SU-DHL-6 (cell line): ENCODE results near the gene GRPEL1.

ENCODE experiments used
- H2AFZ ChIP-seq: fragments of 200-600 bp; sonication (generic); 2 replicates; pipeline ENCODE4 v1.6.1; 2014; ENCODE audit warnings: low read depth, mild to moderate bottlenecking, moderate library complexity, mixed read lengths, antibody characterized with exemption, low read length; ENCODE audit not compliant: severe bottlenecking
- H3F3A ChIP-seq: fragments of 200-600 bp; shearing (Covaris generic); 2 replicates; pipeline ENCODE4 v1.6.0; 2016; ENCODE audit warnings: antibody characterized with exemption, mild to moderate bottlenecking; ENCODE audit not compliant: insufficient read depth
- H3K27ac ChIP-seq: fragments of 200-600 bp; sonication (generic); 2 replicates; pipeline ENCODE4 v1.5.1; 2016; ENCODE audit warnings: low read depth, mild to moderate bottlenecking, low read length, moderate library complexity, mixed read lengths
- H3K27me3 ChIP-seq: fragments of 200-600 bp; sonication (generic), shearing (Covaris generic); 2 replicates; pipeline ENCODE4 v1.6.0; 2014; ENCODE audit warnings: mild to moderate bottlenecking, low read length
- H3K36me3 ChIP-seq: fragments of 200-600 bp; sonication (generic); 2 replicates; pipeline ENCODE4 v1.6.1; 2014; ENCODE audit warnings: mild to moderate bottlenecking, low read length, mixed read lengths
- H3K4me2 ChIP-seq: fragments of 300-600, 200-600 bp; shearing (Covaris generic), sonication (generic); 2 replicates; pipeline ENCODE4 v1.6.0; 2014; ENCODE audit warnings: low read length, low read depth, mild to moderate bottlenecking; ENCODE audit not compliant: poor library complexity, severe bottlenecking
- H3K4me3 ChIP-seq: fragments of 200-600 bp; sonication (generic); 2 replicates; pipeline ENCODE4 v1.5.1; 2014; ENCODE audit warnings: antibody characterized with exemption, low read length, mild to moderate bottlenecking, mixed read lengths; ENCODE audit not compliant: insufficient read depth, poor library complexity, severe bottlenecking
- H3K79me2 ChIP-seq: fragments of 200-600 bp; sonication (generic); 2 replicates; pipeline ENCODE4 v1.6.1; 2014; ENCODE audit warnings: mild to moderate bottlenecking, low read length, moderate library complexity; ENCODE audit not compliant: insufficient read depth
- H3K9ac ChIP-seq: fragments of 200-600 bp; sonication (generic); 2 replicates; pipeline ENCODE4 v1.7.0; 2014; ENCODE audit warnings: mild to moderate bottlenecking, low read length
- H3K9me2 ChIP-seq: fragments of 200-600 bp; sonication (generic); replicated peaks from 2 replicates; pipeline ENCODE4 v1.6.1; 2014; ENCODE audit warnings: low read length; ENCODE audit not compliant: insufficient read depth
- H3K9me3 ChIP-seq: fragments of 200-600 bp; sonication (generic); 2 replicates; pipeline ENCODE4 v1.6.1; 2014; ENCODE audit warnings: low read length, mixed read lengths; ENCODE audit not compliant: insufficient read depth
- H4K20me1 ChIP-seq: fragments of 200-600 bp; sonication (generic); 2 replicates; pipeline ENCODE4 v1.6.1; 2014; ENCODE audit warnings: low read depth, mild to moderate bottlenecking, antibody characterized with exemption, low read length, moderate library complexity, mixed read lengths
- EZH2phosphoT487 ChIP-seq: fragments of 200-600 bp; sonication (generic), shearing (Covaris generic); conservative IDR thresholded peaks from 2 replicates; pipeline ENCODE4 v1.6.1; 2018; ENCODE audit warnings: mild to moderate bottlenecking, antibody characterized with exemption, low read length, moderate library complexity, mixed read lengths
- TF ChIP-seq, protein P1 (sequence below): fragments of 200-600 bp; sonication (generic); IDR thresholded peaks from one replicate; pipeline ENCODE4 v1.5.1; 2017; ENCODE audit warnings: antibody characterized with exemption, mild to moderate bottlenecking, low read length, moderate library complexity; ENCODE audit not compliant: insufficient read depth, poor library complexity, severe bottlenecking

GRPEL1 gene

DNA sequence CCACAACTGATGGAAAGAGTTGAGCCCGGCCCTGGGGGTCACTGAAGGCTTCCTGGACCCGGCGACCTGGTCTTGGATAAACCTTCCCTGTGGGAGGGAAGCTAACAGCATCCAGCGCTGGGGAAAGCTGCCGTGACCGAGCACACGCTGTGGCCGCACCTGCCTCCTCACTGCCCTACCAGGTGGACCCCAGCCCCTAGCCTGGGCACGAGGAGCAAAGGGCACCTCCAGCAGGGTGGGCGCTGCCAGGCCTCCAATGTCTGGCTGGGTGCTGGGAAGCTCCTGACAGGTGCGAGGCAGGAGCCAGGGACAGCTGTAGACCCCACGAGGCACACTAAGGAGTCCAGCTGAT lies 16.7 kb downstream of the GRPEL1 start:
- Histone ChIP-seq H2AFZ (no peak overlapping the region), H3K9ac (no peak overlapping the region), H3K4me3 (no peak overlapping the region), H3K36me3 (no peaks in the 10 kb centered on the region), H3K9me2 (no peaks in the 10 kb centered on the region), H3K27ac (no peak overlapping the region), H4K20me1 (no peaks in the 10 kb centered on the region), H3K79me2 (peaks cover 32% of the 10 kb centered on the region), H3F3A (no peaks in the 10 kb centered on the region), H3K9me3 (no peaks in the 10 kb centered on the region), H3K4me2 (no peak overlapping the region), H3K27me3 (no peaks in the 10 kb centered on the region)
- TF ChIP-seq EZH2phosphoT487 = no peak
- TF ChIP-seq, protein P1, sequence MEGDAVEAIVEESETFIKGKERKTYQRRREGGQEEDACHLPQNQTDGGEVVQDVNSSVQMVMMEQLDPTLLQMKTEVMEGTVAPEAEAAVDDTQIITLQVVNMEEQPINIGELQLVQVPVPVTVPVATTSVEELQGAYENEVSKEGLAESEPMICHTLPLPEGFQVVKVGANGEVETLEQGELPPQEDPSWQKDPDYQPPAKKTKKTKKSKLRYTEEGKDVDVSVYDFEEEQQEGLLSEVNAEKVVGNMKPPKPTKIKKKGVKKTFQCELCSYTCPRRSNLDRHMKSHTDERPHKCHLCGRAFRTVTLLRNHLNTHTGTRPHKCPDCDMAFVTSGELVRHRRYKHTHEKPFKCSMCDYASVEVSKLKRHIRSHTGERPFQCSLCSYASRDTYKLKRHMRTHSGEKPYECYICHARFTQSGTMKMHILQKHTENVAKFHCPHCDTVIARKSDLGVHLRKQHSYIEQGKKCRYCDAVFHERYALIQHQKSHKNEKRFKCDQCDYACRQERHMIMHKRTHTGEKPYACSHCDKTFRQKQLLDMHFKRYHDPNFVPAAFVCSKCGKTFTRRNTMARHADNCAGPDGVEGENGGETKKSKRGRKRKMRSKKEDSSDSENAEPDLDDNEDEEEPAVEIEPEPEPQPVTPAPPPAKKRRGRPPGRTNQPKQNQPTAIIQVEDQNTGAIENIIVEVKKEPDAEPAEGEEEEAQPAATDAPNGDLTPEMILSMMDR = no peak

DNA sequence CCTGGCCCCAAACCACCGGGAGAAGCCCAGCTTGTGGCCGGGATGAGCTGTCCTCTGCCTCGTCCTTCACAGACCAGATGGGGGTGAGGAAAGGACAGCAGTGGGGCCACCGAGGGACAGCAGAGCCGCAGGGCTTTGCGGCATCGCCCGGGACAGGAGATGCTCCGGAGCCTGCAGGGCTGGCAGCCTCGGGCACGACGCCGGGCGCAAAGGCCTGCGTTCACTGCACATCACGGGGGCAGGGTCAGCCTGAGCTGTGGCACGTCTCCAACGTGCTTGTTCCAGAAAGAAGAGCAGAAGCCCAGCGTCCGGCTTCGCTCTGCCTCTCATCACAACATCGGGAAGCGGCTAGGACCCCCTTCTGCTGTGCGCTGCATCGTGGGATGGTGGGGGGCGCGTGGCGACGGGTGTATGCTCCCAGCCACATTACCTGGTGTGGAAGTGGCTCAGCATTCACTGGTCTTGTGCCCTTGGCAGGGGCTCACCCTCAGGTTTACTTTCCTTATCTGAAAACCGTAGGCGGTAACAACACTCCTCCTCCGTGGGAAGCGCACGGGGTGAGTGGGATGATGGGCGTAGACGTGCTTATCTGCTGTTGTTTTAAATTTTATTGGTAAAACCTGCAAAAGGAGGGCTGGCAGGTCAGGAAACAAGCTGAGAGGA lies 17.3 kb downstream of the GRPEL1 start:
- no peak overlapping the region for H3K4me3 ChIP-seq
- H3K9ac ChIP-seq = no peak overlapping the region
- H3K27ac ChIP-seq = no peak overlapping the region
- no peaks in the 10 kb centered on the region for H3K9me2 ChIP-seq
- H3K36me3 ChIP-seq = no peaks in the 10 kb centered on the region
- no peaks in the 10 kb centered on the region for H3K27me3 ChIP-seq
- H3K4me2 ChIP-seq = no peak overlapping the region
- no peaks in the 10 kb centered on the region for H3K9me3 ChIP-seq
- H2AFZ ChIP-seq = no peak overlapping the region
- TF ChIP-seq, protein P1 = no peak
- TF ChIP-seq EZH2phosphoT487 = no peak
- peaks cover 37% of the 10 kb centered on the region for H3K79me2 ChIP-seq
- no peaks in the 10 kb centered on the region for H4K20me1 ChIP-seq
- H3F3A ChIP-seq = no peaks in the 10 kb centered on the region

DNA sequence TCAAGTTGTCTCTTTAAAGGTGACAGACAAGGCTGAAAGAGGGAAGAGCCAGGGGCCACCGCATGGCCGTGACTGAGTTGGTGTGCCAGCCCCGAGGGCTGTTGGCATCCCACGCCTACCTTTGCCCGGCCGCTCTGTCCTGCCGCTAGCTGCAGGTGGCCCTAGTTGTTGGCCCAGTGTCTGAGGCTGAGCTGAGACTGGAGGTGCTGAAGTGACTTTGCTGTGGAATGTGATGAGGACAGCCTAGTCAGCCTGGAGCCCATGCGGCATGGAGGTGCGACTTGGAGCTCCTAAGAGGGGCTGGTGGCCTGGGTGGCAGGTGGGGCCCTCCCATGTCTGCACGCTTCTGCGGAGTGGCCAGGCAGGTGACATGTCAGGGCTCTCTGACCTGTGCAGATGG lies 18.1 kb downstream of the GRPEL1 start:
- no peak overlapping the region for H3K4me3 ChIP-seq
- H3K79me2 ChIP-seq = peaks cover 40% of the 10 kb centered on the region
- H3K9ac ChIP-seq = no peak overlapping the region
- no peak overlapping the region for H2AFZ ChIP-seq
- H3K27ac ChIP-seq = no peak overlapping the region
- no peaks in the 10 kb centered on the region for H3F3A ChIP-seq
- no peaks in the 10 kb centered on the region for H3K9me2 ChIP-seq
- H4K20me1 ChIP-seq = no peaks in the 10 kb centered on the region
- H3K9me3 ChIP-seq = no peaks in the 10 kb centered on the region
- H3K27me3 ChIP-seq = no peaks in the 10 kb centered on the region
- no peak overlapping the region for H3K4me2 ChIP-seq
- H3K36me3 ChIP-seq = no peaks in the 10 kb centered on the region
- TF ChIP-seq EZH2phosphoT487 = no peak
- TF ChIP-seq, protein P1 = no peak
